Heart right ventricle (tissue), 16 donors: ENCODE data around the gene ZNF618. TPM values are rescaled to one million over a fixed set of nuclear protein-coding genes. Genes with fewer than 3 reads are reported as not detected.
"Not testable (repeated sequence)": the region's sequence is repeated elsewhere in the genome, so short reads cannot be mapped to it uniquely, and the experiment has no call there.

Experiments used
- ATAC-seq, 8 donors: fragments of 200-7000 bp; cut with Tn5 transposase; one replicate each; pipeline ENCODE4 v1.9.1; 2020; ENCODE audit warnings: mild to moderate bottlenecking in 8 of 8, moderate library complexity in 8 of 8, moderate number of reproducible peaks in 1 of 8
- DNase-seq, 2 donors: peaks; one replicate each; pipeline ENCODE4 v3.0.0-alpha.2; 2020
- H3K27ac ChIP-seq, 10 donors: fragments of 200-600 bp; sonication (generic) in 2 of 10; one replicate each; pipeline versions ENCODE4 v1.5.0 to v1.8.0; 2020 to 2022; ENCODE audit warnings: mild to moderate bottlenecking in 3 of 10
- H3K27me3 ChIP-seq, 7 donors: fragments of 200-600 bp; one replicate each; pipeline ENCODE4 v1.8.0; 2021 to 2022; ENCODE audit warnings: mild to moderate bottlenecking in 2 of 7
- H3K36me3 ChIP-seq, 9 donors: fragments of 200-600 bp; sonication (generic) in 1 of 9; one replicate each; pipeline versions ENCODE4 v1.5.0 to v1.8.0; 2020 to 2022; ENCODE audit warnings: mild to moderate bottlenecking in 2 of 9
- H3K4me1 ChIP-seq, 9 donors: fragments of 200-600 bp; sonication (generic) in 1 of 9; one replicate each; pipeline versions ENCODE4 v1.5.0 to v1.8.0; 2020 to 2022; ENCODE audit warnings: mild to moderate bottlenecking in 4 of 9
- H3K4me3 ChIP-seq, 10 donors: fragments of 200-600 bp; sonication (generic) in 2 of 10; one replicate each; pipeline versions ENCODE4 v1.5.0 to v1.8.0; 2020 to 2022; ENCODE audit warnings: mild to moderate bottlenecking in 7 of 10, moderate library complexity in 2 of 10
- H3K9me3 ChIP-seq, 11 donors: fragments of 200-600 bp in 10 of 11; sonication (generic) in 2 of 11; one replicate each; pipeline versions ENCODE4 v1.5.0 to v1.8.0; 2013 to 2022; ENCODE audit warnings: mild to moderate bottlenecking in 2 of 11, control low read depth in 1 of 11, moderate library complexity in 1 of 11
- CTCF ChIP-seq, 9 donors: fragments of 200-600 bp; sonication (generic) in 2 of 9; IDR thresholded peaks; one replicate each; pipeline versions ENCODE4 v1.5.0 to v1.8.0; 2021 to 2022; ENCODE audit warnings: antibody characterized with exemption in 9 of 9, mild to moderate bottlenecking in 5 of 9, moderate library complexity in 1 of 9
- WGBS, 2 donors: extraction: QIAGEN DNeasy Blood & Tissue Kit; methylation state at CpG; one replicate each; pipeline ENCODE4 v1.1.7; 2013; ENCODE audit warnings: inconsistent platforms in 1 of 2; 5-methylcytosine and 5-hydroxymethylcytosine counted together
- intact Hi-C, 10 donors: fragments of 100-400 bp; cut with DNase I; formaldehyde crosslinking; loops; one replicate each; pipeline versions ENCODE4 v1.11.1 to v1.14.2; 2022
- polyA plus RNA-seq, 2 donors: library from polyadenylated mRNA; stranded (reverse); fragments of 200-250 nt; gene quantifications; one replicate each; pipeline ENCODE4 v1.2.3, GENCODE V29; 2013
- total RNA-seq, 10 donors: library from RNA; stranded (reverse); fragmentation: NEBNext Ultra II Directional in 3 of 10; extraction: Animal tissue kit (Norgen Biotek cat#: 25700) in 3 of 10; gene quantifications; one replicate each; pipeline versions ENCODE4 v1.2.1 to v1.2.4, GENCODE V29; 2021 to 2023
- donor health status: Arrhythmogenic right ventricular cardiomyopathy.
- donor health status: ischemic (EF 13 %, LVEDD 7.1; RV severe dilation, severe dysfunction).
- donor health status: healthy with polysubstance abuse.
- donor health status: DM: no; HTN: yes; CAD: no.
- donor health status: DM: no; HTN: no; CAD: no.
- donor health status: ischemic (EF 25% LVEDD 6.9; RV normal size, moderate dysfunction).
- donor health status: ischemic (EF 25% LVEDD 5.7; RV mildly dilated, moderate dysfunction).
- donor health status: healthy.
- donor health status: DM: yes; HTN: yes; CAD: no.
- donor health status: Ischemic cardiomyopathy.
- donor health status: ischemic (EF 35%, LVEDD 5.7; RV mildly dilated, moderate dysfunction).
- donor health status: nonischemic (EF 11% LVEDD 7.7; RV severe dilation, severe dysfunction).
- donor health status: DM: yes; HTN: yes; CAD: no.
- donor health status: PGD.
- donor health status: ischemic (EF 29% LVEDD 5.4; RV normal size, mild dysfunction).
- donor health status: nonischemic (EF 23%, LVEDD 6.1; RV moderate dilation, normal function).

Gene ZNF618
- total and polyA plus RNA-seq, 12 donors = 0.59 to 2.5 (median 1.6) TPM

- peak; percentile 74 to 88 for DNase-seq
- Histone ChIP-seq H3K4me1 (peaks cover 0 to 5% (median 0%) of the 10 kb centered on the region in 9 donors), H3K36me3 (no peaks in the 10 kb centered on the region), H3K27ac (no peak overlapping the region), H3K4me3 (no peak overlapping the region), H3K27me3 (peaks cover 0 to 26% (median 8%) of the 10 kb centered on the region in 7 donors), H3K9me3 (no peaks in the 10 kb centered on the region)
- peak; percentile 86 to 96 (median 92) for ATAC-seq
- intact Hi-C loops = loop anchor here in 8 of 10 donors (1.0 to 5.0 kb wide), 3 partner anchors 209 to 210 kb away; no protein-coding TSS in a partner anchor
- 47 to 50% methylated on average over 10 of the region's 10 CpGs for WGBS, 2 donors
- TF ChIP-seq CTCF (IDR thresholded peaks at IDR 0.05) = peak; percentile 84 to 94 (median 89)
Measured at GRCh38 chr9:114082017-114082762, 206.1 kb downstream of the ZNF618 start.

- not testable (repeated sequence) for H3K36me3 ChIP-seq, H3K9me3 ChIP-seq, H3K27ac ChIP-seq, DNase-seq, H3K4me3 ChIP-seq, H3K4me1 ChIP-seq
- WGBS, 2 donors = 59 to 62% methylated on average over 13 of the region's 13 CpGs
- H3K27me3 ChIP-seq = peaks cover 0 to 19% (median 1%) of the 10 kb centered on the region in 7 donors
- TF ChIP-seq CTCF (IDR thresholded peaks at IDR 0.05) = peak in 2 of 9 donors; percentile 11 to 21
- peak in 1 of 8 donors; percentile 16 for ATAC-seq
- intact Hi-C loops = loop anchor here in 8 of 10 donors (1.0 to 5.0 kb wide), 3 partner anchors 208 to 209 kb away; no protein-coding TSS in a partner anchor
Measured at GRCh38 chr9:114082763-114083412, 206.8 kb downstream of the ZNF618 start.

GRCh38 chr9:114083666-114084065 lies 207.6 kb downstream of the ZNF618 start:
- H3K27me3 ChIP-seq = peaks cover 0 to 17% (median 0%) of the 10 kb centered on the region in 7 donors
- H3K4me1 ChIP-seq = peaks cover 0 to 5% (median 0%) of the 10 kb centered on the region in 9 donors
- intact Hi-C loops = loop anchor here in 6 of 10 donors (2.0 to 5.0 kb wide), 2 partner anchors 207 to 209 kb away; no protein-coding TSS in a partner anchor
- ATAC-seq = no peak
- no peak overlapping the region for H3K4me3 ChIP-seq
- no peak for TF ChIP-seq CTCF (IDR thresholded peaks at IDR 0.05)
- DNase-seq = no peak
- H3K27ac ChIP-seq = no peak overlapping the region
- no peaks in the 10 kb centered on the region for H3K9me3 ChIP-seq
- no peaks in the 10 kb centered on the region for H3K36me3 ChIP-seq
- WGBS, 2 donors = 92 to 93% methylated on average over 6 of the region's 6 CpGs

- ATAC-seq (no peak), DNase-seq (no peak)
- intact Hi-C loops = loop anchor here in 6 of 10 donors (5.0 kb wide), 2 partner anchors 203 to 208 kb away; no protein-coding TSS in a partner anchor
- no peak overlapping the region for H3K27ac ChIP-seq
- H3K4me1 ChIP-seq = peaks cover 0 to 5% (median 0%) of the 10 kb centered on the region in 9 donors
- TF ChIP-seq CTCF (IDR thresholded peaks at IDR 0.05) = no peak
- H3K36me3 ChIP-seq = no peaks in the 10 kb centered on the region
- H3K27me3 ChIP-seq = peaks cover 0 to 15% (median 0%) of the 10 kb centered on the region in 7 donors
- no peaks in the 10 kb centered on the region for H3K9me3 ChIP-seq
- no peak overlapping the region for H3K4me3 ChIP-seq
- 77 to 78% methylated on average over 11 of the region's 11 CpGs for WGBS, 2 donors
Measured at GRCh38 chr9:114084282-114085073, 208.4 kb downstream of the ZNF618 start.
